ENCODE data around the gene GPR35.

DNA sequence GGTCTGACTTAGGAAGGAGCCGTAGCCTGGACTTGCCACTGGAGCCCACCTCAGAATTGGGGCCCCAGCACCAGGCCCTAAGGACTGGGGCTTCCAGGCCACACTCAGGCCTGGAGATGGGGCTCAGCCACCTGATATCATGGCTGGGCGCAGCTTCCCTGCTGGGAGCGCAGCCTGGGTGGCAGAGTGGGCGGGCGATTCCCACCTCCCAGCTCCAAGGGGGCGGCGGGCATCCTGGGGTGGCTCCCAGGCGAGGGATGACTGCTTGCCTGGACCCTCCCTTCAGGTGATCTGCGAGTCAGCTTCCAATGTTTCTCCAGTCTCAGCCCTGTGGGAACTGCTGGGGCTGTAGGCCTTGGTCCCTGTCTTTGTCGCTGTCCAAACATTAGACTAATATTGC is 20.1 kb downstream of the GPR35 start:
- TF ChIP-seq, protein P1, sequence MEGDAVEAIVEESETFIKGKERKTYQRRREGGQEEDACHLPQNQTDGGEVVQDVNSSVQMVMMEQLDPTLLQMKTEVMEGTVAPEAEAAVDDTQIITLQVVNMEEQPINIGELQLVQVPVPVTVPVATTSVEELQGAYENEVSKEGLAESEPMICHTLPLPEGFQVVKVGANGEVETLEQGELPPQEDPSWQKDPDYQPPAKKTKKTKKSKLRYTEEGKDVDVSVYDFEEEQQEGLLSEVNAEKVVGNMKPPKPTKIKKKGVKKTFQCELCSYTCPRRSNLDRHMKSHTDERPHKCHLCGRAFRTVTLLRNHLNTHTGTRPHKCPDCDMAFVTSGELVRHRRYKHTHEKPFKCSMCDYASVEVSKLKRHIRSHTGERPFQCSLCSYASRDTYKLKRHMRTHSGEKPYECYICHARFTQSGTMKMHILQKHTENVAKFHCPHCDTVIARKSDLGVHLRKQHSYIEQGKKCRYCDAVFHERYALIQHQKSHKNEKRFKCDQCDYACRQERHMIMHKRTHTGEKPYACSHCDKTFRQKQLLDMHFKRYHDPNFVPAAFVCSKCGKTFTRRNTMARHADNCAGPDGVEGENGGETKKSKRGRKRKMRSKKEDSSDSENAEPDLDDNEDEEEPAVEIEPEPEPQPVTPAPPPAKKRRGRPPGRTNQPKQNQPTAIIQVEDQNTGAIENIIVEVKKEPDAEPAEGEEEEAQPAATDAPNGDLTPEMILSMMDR (IDR thresholded peaks at IDR 0.05): no peak
- TF ChIP-seq EP300 (IDR thresholded peaks at IDR 0.05): no peak
- TF ChIP-seq POLR2A (IDR thresholded peaks at IDR 0.05): no peak
- no peak for TF ChIP-seq POLR2AphosphoS5 (IDR thresholded peaks at IDR 0.05)

All from upper lobe of left lung (tissue), 4 donors.